ENCODE results near the gene PAX2. TPM values are rescaled to one million over a fixed set of nuclear protein-coding genes. Genes with fewer than 3 reads are reported as not detected.
A peak's percentile ranks its signal among the peaks of the same experiment; 100 is the strongest.

PAX2 gene
- polyA plus RNA-seq, 4 donors = 0.09 TPM; not detected in 3

DNA sequence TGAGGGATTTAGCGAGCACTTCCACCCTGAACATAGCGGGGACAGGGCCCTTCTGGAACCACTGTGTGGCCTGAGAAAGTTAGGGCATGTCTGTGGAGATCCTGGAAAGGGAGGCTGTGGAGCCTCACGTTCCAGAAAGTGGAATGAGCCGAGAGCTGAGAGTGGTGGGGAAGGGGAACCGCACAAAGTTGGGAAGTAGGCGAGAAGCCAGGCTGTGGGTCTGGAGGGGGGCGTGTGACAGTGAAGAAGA lies 10.4 kb upstream of the PAX2 start:
- H3K4me1 ChIP-seq (ENCODE audit: control insufficient read depth in 3 of 3, insufficient read depth in 2 of 3, low read depth in 1 of 3, low read length in 2 of 3) = peaks cover under 1 to 20% (median 3%) of the 10 kb centered on the region in 3 donors
- DNase-seq (no peak), FAIRE-seq (no peak)
- H3K27me3 ChIP-seq (ENCODE audit: control insufficient read depth in 3 of 3, insufficient read depth in 3 of 3, low read length in 3 of 3) = peaks cover 8 to 99% (median 75%) of the 10 kb centered on the region in 3 donors
- H3K4me3 ChIP-seq (ENCODE audit: low read depth in 1 of 3, low read length in 3 of 3) = no peak overlapping the region
- no peaks in the 10 kb centered on the region for H3K36me3 ChIP-seq (ENCODE audit: control insufficient read depth in 3 of 3, insufficient read depth in 2 of 3, low read depth in 1 of 3, low read length in 3 of 3)
- peaks cover 0 to 6% of the 10 kb centered on the region in 2 donors for H3K9me3 ChIP-seq (ENCODE audit: control insufficient read depth in 2 of 2, insufficient read depth in 1 of 2, low read depth in 1 of 2, low read length in 1 of 2)
- no peak overlapping the region for H3K27ac ChIP-seq (ENCODE audit: low read depth in 1 of 3, low read length in 2 of 3)
- WGBS, 3 donors = 19 to 39% (median 20%) methylated on average over 7 of the region's 7 CpGs

DNA sequence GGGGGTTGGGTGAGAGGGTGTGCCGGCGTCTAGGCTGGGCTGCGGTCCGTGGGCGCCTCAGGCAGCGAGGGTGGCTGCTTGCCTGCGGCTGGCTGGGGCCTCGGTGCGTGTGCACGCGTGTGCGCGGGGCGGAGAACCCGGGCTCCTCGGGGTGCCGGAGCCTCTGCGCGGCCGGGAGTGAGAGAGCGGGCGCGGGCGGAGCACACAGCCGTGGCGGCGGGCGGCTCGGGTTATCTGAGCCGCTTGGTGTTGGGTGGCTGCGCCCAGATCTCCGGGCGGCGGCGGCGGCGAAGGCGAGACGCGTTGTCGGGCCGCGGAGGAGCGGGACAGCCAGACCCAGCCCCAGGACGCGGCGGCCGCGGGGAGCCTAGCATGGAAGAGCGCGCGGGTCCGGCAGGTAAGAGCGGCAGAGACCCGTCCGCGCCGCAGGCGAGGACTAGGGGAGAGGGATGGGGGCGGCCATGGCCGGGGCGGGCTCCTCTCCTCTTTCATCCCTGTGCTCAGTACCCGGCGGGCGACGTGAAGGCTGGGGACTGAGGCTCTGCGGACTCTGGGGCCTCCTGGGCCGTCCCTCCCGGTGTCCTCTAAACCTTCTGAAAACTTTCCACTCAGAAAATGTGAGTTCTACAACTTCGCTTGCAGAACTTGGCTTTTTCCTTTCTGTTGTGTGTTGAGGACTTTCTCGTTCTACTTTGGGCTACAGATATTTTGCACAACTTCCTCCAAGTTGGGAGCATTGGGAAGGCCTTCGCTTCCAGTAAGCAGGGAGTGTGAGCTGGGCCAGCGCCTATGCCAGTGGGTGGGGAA lies 9.8 kb upstream of the PAX2 start:
- Histone ChIP-seq H3K27ac (ENCODE audit: low read depth in 1 of 3, low read length in 2 of 3) (no peak overlapping the region), H3K27me3 (ENCODE audit: control insufficient read depth in 3 of 3, insufficient read depth in 3 of 3, low read length in 3 of 3) (peaks cover 8 to 99% (median 78%) of the 10 kb centered on the region in 3 donors)

DNA sequence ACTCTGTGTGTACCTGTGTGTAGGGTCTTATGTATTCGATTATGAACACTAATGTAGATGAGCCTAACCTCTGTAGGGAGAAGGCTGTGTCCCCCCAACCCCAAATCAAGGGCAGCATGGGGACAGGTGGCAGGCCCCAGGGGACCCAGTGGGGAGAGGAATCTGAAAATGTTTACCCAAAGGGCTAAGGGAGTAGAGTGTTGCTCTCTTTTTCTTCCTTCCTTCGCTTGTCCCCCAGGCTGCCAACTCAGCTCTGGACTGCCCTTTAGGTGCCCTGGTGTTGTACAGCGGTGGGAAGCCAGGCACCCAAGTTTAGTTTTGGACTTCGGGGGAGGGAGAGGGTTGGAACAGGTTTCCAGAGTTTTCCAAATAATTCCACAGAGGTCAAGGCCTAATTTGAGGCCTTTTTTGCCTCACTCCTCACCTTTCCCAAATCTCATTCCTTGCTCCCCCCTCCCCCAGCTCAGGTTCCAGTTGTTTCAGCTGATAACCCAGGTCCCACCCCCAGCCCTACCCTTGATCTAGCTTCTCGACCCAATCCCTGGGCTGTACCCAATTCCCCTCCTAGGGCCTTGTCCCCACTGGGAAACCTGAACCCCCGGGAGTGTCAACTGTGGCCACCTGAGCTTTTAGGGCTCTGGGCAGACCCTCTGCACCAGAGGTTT lies 9.1 kb upstream of the PAX2 start:
- Histone ChIP-seq H3K4me3 (ENCODE audit: low read depth in 1 of 3, low read length in 3 of 3) (no peak overlapping the region), H3K27ac (ENCODE audit: low read depth in 1 of 3, low read length in 2 of 3) (no peak overlapping the region), H3K27me3 (ENCODE audit: control insufficient read depth in 3 of 3, insufficient read depth in 3 of 3, low read length in 3 of 3) (peaks cover 12 to 99% (median 80%) of the 10 kb centered on the region in 3 donors), H3K36me3 (ENCODE audit: control insufficient read depth in 3 of 3, insufficient read depth in 2 of 3, low read depth in 1 of 3, low read length in 3 of 3) (no peaks in the 10 kb centered on the region), H3K4me1 (ENCODE audit: control insufficient read depth in 3 of 3, insufficient read depth in 2 of 3, low read depth in 1 of 3, low read length in 2 of 3) (peaks cover 0 to 13% (median 0%) of the 10 kb centered on the region in 3 donors), H3K9me3 (ENCODE audit: control insufficient read depth in 2 of 2, insufficient read depth in 1 of 2, low read depth in 1 of 2, low read length in 1 of 2) (peaks cover 0 to 6% of the 10 kb centered on the region in 2 donors)
- DNase-seq = no peak
- WGBS, 3 donors = 42 to 45% (median 44%) methylated on average over 6 of the region's 6 CpGs
- no peak for FAIRE-seq

More for the DNA sequence above, 9.8 kb upstream of the PAX2 start:
- peaks cover 0 to 6% of the 10 kb centered on the region in 2 donors for H3K9me3 ChIP-seq (ENCODE audit: control insufficient read depth in 2 of 2, insufficient read depth in 1 of 2, low read depth in 1 of 2, low read length in 1 of 2)
- H3K4me1 ChIP-seq (ENCODE audit: control insufficient read depth in 3 of 3, insufficient read depth in 2 of 3, low read depth in 1 of 3, low read length in 2 of 3) = peaks cover 0 to 17% (median 3%) of the 10 kb centered on the region in 3 donors
- FAIRE-seq (no peak), DNase-seq (no peak)
- H3K36me3 ChIP-seq (ENCODE audit: control insufficient read depth in 3 of 3, insufficient read depth in 2 of 3, low read depth in 1 of 3, low read length in 3 of 3) = no peaks in the 10 kb centered on the region
- no peak overlapping the region for H3K4me3 ChIP-seq (ENCODE audit: low read depth in 1 of 3, low read length in 3 of 3)
- WGBS, 3 donors = 4 to 11% (median 7%) methylated on average over 40 to 73 of the region's 73 CpGs

DNA sequence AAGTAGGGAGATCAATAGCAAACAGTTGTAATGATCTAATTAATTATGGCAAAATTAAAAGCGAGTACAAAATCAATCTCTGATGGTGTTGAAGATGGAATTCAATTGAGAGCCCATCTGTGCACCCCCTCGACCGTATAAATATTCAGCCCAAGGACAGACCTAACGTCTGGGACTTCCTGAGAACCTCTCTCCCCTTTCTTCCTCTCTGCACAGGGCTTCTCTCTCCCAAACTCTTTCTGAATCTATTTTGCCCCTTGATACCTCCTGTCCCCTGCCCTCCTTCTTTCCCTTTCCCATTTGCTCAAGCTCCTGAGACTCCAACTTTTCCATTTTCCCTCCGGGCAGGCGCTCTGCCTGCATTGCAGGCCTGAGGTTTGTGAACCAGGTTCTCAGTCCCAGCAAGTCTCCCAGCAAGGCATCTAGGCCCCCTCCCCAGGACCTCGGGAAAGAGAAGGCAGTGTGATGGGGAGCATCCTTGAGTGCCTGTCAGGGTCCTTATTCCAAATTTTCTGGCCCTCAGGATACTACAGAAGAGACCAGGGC lies 8.5 kb upstream of the PAX2 start:
- Histone ChIP-seq H3K9me3 (ENCODE audit: control insufficient read depth in 2 of 2, insufficient read depth in 1 of 2, low read depth in 1 of 2, low read length in 1 of 2) (peaks cover 0 to 6% of the 10 kb centered on the region in 2 donors), H3K27ac (ENCODE audit: low read depth in 1 of 3, low read length in 2 of 3) (no peak overlapping the region), H3K4me3 (ENCODE audit: low read depth in 1 of 3, low read length in 3 of 3) (no peak overlapping the region), H3K4me1 (ENCODE audit: control insufficient read depth in 3 of 3, insufficient read depth in 2 of 3, low read depth in 1 of 3, low read length in 2 of 3) (peaks cover 0 to 13% (median 0%) of the 10 kb centered on the region in 3 donors), H3K36me3 (ENCODE audit: control insufficient read depth in 3 of 3, insufficient read depth in 2 of 3, low read depth in 1 of 3, low read length in 3 of 3) (no peaks in the 10 kb centered on the region), H3K27me3 (ENCODE audit: control insufficient read depth in 3 of 3, insufficient read depth in 3 of 3, low read length in 3 of 3) (peaks cover 12 to 99% (median 81%) of the 10 kb centered on the region in 3 donors)
- WGBS, 3 donors = 38 to 54% (median 48%) methylated on average over 7 of the region's 7 CpGs
- DNase-seq (no peak), FAIRE-seq (no peak)

DNA sequence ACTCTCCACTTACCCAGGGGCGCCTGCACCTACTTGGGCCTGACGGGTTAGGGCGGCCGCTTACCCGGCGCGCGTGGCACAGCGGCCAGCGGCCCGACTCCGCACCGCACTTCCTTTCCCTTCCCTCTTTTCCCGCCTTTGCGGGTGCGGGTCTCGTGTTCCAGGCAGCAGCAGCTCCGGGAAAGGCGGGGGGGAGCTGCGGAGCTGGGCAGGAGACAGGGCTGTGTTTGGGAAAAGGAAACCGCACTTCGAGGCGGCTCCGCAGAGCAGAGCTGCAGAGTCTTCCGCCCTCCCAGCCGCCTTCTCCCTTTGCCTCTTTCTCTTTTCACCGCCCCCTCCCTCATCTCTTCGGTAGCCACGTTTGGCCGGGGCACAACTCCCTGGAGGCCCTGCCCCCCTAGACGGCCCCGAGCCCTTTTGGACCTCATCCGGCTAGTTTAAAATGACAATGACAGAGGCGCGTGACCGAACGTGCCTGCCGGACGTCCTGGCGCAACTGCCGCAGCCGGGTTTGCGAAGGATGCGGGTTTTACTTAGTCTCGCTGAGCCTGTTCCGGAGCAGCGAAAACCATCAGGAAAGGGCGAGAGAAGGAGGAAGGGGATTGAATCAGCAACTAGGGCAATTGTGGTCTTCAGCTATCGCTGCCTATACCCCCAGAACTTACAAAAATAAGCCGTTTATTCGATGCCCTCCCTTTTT lies 7.9 kb upstream of the PAX2 start:
- no peak for FAIRE-seq
- peaks cover 0 to 6% of the 10 kb centered on the region in 2 donors for H3K9me3 ChIP-seq (ENCODE audit: control insufficient read depth in 2 of 2, insufficient read depth in 1 of 2, low read depth in 1 of 2, low read length in 1 of 2)
- no peaks in the 10 kb centered on the region for H3K36me3 ChIP-seq (ENCODE audit: control insufficient read depth in 3 of 3, insufficient read depth in 2 of 3, low read depth in 1 of 3, low read length in 3 of 3)
- no peak for DNase-seq
- H3K4me1 ChIP-seq (ENCODE audit: control insufficient read depth in 3 of 3, insufficient read depth in 2 of 3, low read depth in 1 of 3, low read length in 2 of 3) = peaks cover 0 to 13% (median 0%) of the 10 kb centered on the region in 3 donors
- peaks cover 12 to 99% (median 80%) of the 10 kb centered on the region in 3 donors for H3K27me3 ChIP-seq (ENCODE audit: control insufficient read depth in 3 of 3, insufficient read depth in 3 of 3, low read length in 3 of 3)
- no peak overlapping the region for H3K27ac ChIP-seq (ENCODE audit: low read depth in 1 of 3, low read length in 2 of 3)
- 2 to 6% (median 3%) methylated on average over 50 to 51 of the region's 51 CpGs for WGBS, 3 donors
- H3K4me3 ChIP-seq (ENCODE audit: low read depth in 1 of 3, low read length in 3 of 3) = no peak overlapping the region

DNA sequence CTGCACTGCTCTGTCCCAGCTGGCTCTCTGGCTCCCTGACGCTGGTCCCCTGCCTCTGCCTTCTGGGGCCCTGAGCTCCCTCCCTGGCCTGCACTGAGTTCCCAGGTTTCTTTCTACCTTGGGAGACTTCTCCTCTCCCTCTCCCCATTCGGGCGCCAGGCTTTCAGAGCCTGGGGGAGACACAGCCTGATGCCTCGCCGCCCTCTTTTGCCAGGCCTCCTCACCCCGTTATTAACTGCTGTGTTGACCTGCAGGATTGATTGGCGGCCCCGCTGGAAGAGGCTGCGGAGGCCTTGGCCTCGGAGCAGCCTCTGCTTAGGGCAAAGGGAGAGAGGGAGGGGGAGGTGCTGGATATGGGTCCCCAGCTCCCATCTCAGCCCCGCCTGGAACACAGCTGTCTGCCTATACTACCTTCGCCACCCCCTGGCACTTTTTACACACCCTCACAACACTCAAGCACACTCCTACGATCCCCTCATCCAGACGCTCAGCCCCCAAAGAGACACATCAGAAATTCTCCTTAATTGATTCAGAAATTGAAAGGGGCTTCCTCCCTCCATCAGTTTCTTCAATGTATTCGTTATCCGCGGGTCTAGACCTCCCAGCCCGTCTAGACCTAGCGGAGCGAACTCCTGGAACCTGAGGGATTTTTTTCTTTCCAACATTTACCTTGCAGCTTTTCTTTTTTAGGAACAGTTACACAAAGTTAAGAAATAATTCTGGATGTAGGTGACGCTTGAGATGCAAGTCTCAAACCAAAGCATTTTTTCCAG lies 7.1 kb upstream of the PAX2 start:
- peaks cover 0 to 13% (median 0%) of the 10 kb centered on the region in 3 donors for H3K4me1 ChIP-seq (ENCODE audit: control insufficient read depth in 3 of 3, insufficient read depth in 2 of 3, low read depth in 1 of 3, low read length in 2 of 3)
- H3K36me3 ChIP-seq (ENCODE audit: control insufficient read depth in 3 of 3, insufficient read depth in 2 of 3, low read depth in 1 of 3, low read length in 3 of 3) = no peaks in the 10 kb centered on the region
- DNase-seq (no peak), FAIRE-seq (no peak)
- peaks cover 0 to 6% of the 10 kb centered on the region in 2 donors for H3K9me3 ChIP-seq (ENCODE audit: control insufficient read depth in 2 of 2, insufficient read depth in 1 of 2, low read depth in 1 of 2, low read length in 1 of 2)
- WGBS, 3 donors = 9 to 10% (median 10%) methylated on average over 20 to 21 of the region's 21 CpGs
- H3K27ac ChIP-seq (ENCODE audit: low read depth in 1 of 3, low read length in 2 of 3) = no peak overlapping the region
- H3K27me3 ChIP-seq (ENCODE audit: control insufficient read depth in 3 of 3, insufficient read depth in 3 of 3, low read length in 3 of 3) = peaks cover 12 to 99% (median 82%) of the 10 kb centered on the region in 3 donors
- no peak overlapping the region for H3K4me3 ChIP-seq (ENCODE audit: low read depth in 1 of 3, low read length in 3 of 3)

DNA sequence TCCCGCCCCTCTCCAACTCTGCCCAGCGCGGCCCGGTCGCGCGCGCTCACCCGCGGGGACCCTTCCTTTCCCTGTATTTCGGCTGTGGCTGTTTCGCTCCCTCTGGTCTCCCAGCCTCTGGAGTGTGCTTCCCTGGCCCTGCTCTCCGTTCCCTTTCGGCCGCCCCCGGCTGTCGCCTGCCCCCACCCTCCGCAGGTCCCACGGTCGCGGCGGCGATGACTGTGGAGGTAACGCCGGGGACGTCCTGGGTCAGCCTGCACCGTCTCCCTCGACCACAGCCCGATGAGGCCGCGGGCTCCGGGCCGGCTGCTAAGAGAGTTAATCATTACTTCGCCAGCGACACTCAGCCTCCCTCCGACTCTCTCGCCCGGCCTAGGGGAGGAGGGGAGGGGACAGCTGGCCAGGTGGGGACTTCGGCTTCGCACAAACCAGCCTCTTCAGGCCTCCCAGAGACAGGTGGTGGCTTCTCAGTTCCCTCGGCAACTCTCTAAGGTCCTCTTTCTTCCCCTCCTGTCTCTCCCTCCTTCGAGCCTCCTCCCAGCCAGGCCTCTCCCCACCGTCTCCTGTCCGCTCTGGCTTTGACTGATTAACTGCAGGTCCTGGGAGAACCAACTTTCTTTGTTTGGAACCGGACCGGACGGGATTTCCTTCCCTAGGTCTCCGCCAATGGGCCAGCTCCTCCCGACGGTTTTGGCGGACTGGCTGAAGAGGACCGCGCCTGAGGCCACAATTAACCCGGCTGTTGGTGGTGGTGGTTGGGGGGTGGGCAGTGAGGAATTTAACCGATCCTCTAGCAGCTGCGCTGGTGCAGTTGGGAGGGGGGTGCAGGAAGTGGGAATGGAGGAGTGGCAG lies 5.6 kb upstream of the PAX2 start:
- Histone ChIP-seq H3K36me3 (ENCODE audit: control insufficient read depth in 3 of 3, insufficient read depth in 2 of 3, low read depth in 1 of 3, low read length in 3 of 3) (no peaks in the 10 kb centered on the region), H3K27me3 (ENCODE audit: control insufficient read depth in 3 of 3, insufficient read depth in 3 of 3, low read length in 3 of 3) (peaks cover 19 to 100% (median 82%) of the 10 kb centered on the region in 3 donors), H3K9me3 (ENCODE audit: control insufficient read depth in 2 of 2, insufficient read depth in 1 of 2, low read depth in 1 of 2, low read length in 1 of 2) (peaks cover 0 to 6% of the 10 kb centered on the region in 2 donors), H3K27ac (ENCODE audit: low read depth in 1 of 3, low read length in 2 of 3) (no peak overlapping the region), H3K4me3 (ENCODE audit: low read depth in 1 of 3, low read length in 3 of 3) (no peak overlapping the region), H3K4me1 (ENCODE audit: control insufficient read depth in 3 of 3, insufficient read depth in 2 of 3, low read depth in 1 of 3, low read length in 2 of 3) (peaks cover 0 to 13% (median 0%) of the 10 kb centered on the region in 3 donors)
- FAIRE-seq (no peak), DNase-seq (peak in 1 of 2 donors; percentile 65)
- 2 to 3% (median 2%) methylated on average over 48 to 56 of the region's 56 CpGs for WGBS, 3 donors

Measured in small intestine (tissue), 7 donors.